SIG-M5 (cell line): ENCODE measurements around the gene PKP2.
"Not testable (repeated sequence)": the region's sequence is repeated elsewhere in the genome, so short reads cannot be mapped to it uniquely, and the experiment has no call there.

Source experiments
- DNase-seq: peaks from one replicate; lab custom pipeline; 2025; lab: John Stamatoyannopoulos, UW

The PKP2 gene

DNA sequence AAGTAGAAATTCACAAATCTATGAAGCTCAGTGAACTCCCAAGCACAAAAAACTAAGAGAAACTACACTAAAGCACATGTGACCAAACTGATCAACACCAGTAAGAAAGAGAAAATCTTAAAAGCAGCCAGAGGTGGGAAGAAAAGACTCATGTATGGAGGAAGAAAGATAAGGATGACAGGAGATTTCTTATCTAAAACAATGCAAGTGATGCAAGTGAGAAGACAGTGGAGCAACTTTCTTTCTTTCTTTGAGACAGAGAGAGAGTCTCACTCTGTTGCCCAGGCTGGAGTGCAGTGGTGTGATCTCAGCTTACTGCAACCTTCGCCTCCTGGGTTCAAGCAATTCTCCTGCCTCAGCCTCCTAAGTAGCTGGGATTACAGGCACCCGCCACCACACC, 34.9 kb downstream of the PKP2 start:
- not testable (repeated sequence) for DNase-seq

DNA sequence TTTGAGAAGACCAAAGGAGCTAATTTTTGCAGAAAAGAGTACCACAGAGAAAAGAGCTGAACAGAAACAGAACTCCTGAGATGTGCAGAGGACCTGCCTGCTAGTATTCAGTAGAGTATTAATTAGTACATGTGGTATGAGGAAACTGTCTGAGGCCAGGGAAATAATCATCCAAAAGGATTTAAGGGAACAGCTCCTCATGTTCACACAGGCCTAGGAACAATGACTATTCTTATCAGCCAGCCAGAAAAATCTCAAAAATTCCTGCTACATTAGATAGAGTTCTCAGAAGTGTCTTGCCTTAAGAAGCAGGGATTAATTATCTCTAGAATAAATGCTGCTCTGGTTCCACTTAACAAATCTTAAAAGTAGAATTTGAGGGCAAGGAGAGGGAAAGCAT, 36.4 kb downstream of the PKP2 start:
- DNase-seq: no peak

DNA sequence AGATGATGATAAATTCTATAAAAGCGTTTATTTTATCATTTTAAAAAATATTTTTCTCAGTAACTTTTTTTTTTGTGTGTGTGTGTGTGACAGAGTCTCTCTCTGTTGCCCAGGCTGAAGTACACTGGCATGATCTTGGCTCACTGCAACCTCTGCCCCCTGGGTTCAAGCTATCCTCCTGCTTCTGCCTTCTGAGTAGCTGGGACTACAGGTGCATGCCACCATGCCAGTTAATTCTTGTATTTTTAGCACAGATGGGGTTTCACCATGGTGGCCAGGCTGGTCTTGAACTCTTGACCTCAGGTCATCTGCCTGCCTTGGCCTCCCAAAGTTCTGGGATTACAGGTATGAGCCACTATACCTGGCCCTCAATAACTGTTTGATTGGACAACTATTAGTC, 37.2 kb downstream of the PKP2 start:
- no peak for DNase-seq

DNA sequence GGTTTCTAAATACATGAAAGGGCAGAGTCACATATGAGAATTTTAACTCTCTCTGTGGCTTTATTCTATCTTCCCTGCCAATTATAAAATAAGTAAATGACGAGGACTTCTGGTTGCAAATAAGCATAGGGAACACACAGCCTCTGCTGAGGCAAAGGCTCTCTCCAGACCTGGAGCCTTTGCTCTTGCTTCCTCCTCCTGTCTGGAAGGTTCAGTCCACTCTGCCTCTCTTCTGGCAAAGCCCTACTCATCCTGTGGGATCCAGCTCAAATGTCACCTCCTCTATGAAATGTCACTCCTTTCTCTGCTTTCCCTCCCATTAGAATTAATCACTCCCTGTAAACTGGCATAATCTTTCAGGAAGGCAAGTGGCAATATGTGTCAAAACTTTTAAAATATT, 41.9 kb downstream of the PKP2 start:
- no peak for DNase-seq

DNA sequence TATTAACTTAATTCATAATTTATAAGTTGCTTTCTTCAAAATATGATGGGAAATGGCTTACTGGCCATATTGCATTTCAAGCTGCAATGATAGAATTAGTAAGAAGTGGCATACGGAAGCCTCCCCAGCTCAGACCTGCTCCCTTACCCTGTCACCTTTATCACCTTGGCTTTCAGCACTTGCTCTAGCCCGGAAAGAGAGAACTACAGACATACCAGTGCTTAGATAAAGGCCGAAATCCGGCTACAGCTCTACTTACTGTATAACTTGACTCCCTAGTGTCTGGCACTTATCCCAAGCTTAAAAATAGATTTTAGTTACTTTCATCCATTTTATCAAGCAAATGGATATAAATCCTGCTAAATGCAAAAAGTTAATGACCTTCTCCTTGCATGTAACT, 42.5 kb downstream of the PKP2 start:
- no peak for DNase-seq

DNA sequence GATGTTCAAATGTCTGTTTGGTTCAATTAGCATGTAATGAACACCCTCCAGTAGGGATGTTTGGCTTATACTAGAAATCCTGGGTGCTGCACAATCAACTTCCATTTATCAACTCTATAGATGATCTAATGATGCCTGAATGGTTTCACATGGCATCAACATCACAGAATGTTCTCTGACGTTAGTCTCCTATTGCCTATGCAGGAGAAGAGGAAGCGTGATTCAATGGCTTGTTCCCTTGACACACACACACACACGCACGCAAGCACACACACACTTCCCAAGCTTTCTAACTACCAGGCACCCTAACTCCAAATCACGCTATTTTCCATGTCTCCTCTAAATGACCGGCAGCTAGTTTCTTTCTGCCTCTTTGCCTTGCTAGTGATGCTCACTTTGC, 49.3 kb downstream of the PKP2 start:
- no peak for DNase-seq

DNA sequence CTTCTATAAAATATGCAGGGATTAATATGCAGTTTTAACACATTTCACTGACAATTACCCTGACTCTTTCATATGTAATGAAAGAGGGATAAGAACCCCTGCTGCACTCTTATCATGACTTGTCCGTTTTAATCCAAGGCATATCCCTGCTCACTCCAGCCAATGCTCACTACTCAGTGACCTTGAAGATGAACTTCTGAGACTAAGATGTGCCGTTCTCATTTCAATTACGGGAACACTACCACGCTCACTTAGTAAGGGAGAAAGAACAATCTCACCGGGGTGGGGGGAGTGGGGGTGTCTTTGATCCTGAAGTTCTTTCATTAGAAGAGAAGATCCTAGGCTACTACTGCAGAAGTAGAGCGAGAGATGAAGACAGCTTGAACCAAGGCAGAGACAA, 50.5 kb downstream of the PKP2 start:
- DNase-seq: no peak

DNA sequence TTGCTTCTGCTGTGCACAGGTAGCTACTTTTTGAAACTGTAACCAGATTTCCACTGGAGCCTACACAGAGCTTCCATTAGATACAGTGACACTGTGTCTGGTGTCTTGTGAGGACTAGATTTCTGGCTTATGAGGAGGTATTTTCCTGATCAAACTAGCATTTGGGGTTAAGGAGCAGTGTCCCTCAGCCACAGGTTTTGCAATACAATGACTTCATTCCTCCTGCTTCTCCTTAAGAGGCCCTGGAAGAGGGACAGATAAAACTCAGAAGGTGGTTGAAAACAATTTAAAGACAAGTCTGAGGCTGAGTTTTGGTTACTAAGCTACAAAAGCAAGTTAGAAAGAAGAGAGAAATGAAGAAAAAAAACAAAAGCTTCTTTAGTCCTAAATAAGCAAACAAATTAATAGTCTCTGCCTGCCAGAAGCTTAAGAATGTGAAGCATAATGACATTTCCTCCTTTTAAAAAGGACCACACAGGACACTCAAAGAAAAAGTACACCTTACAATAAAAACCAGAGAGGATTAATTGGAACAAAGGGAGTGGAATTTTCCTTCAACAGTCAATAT, 53.0 kb downstream of the PKP2 start:
- no peak for DNase-seq

DNA sequence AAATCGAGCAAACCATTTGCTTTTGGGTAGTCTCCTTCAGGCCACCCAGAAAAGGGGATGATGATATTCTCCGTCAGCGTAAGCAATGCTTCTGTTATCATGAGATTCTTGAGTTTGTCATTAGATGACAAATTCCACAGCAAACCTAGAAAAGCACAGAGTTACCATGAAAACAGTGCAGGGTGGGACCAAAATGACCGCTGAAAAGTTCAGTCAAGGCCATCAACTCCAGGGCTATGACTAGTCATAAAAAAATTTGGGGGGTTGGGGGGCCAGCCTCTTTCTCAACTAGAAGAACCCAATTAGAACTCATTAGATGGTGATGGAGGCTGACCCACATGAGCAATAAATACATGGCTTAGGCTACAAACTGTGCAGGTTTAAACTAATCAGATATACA, 55.5 kb downstream of the PKP2 start:
- no peak for DNase-seq

DNA sequence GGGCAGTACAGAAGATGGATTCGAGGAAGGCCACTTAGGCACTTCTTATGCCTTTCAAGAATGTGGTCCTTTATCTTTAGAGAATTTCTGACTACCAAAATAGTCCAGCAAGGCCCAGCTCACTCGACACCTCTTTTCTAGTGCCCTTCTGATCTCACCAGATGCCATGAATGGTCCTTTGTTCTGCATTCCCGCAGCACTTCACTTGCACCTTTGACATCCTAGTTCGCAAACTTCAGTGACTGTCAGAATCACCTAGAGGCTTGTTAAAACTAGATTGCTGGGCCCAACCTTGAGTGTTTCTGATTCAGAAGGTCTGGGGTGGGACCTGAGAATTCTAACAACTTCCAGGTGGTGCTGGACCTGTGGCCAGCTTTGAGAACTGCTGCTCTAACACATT, 56.7 kb downstream of the PKP2 start:
- DNase-seq: no peak

DNA sequence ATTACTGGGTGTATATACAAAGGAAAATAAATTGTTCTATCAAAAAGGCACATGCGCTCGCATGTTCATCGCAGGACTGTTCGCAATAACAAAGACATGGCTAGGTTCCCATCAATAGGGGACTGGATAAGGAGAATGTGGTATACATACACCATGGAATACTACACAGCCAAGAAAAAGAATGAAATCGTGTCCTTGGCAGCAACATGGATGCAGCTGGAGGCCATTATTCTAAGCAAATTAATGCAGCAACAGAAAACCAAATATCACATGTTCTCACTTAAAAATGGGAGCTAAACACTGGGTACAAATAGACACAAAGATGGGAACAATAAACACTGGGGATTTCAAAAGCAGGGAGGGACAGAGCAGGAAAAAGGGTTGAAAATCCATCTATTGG, 58.6 kb downstream of the PKP2 start:
- no peak for DNase-seq

DNA sequence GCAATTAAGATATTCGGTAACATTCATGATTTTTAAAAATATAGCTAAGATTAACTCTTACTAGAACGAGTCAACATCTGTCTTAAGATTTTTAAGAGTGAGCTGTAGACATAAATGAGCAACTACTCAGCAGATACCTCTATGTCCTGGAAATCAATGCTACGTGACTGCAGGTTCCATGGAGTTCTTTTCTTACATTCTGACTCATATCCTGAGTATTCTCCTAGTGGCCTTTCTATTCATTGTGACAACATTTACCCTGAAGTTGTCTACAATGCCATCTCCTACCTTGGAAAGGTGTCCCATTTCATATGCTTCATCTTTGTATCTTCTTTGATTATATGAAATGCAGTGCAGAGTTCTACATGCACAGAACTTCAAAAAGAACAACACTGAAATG, 59.9 kb downstream of the PKP2 start:
- DNase-seq: no peak

DNA sequence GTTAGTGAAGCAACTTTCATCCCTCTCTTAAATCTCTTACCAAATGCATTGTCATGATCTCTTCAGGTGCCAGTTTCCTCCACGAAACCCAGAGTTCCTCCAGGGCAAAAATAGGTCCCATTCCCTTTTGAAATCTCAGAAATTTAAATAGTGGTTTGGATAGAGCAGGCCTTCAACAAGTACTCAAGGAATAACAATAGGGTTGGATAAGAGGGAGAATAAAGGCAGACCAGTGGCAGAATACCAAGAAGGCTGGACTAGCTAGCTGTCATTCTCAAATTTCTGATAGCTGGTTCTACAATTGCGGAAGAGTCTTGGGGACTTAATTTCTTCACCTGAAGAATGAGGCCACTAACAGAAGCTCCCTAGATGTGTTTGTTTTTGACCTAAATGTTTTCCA, 62.5 kb downstream of the PKP2 start:
- DNase-seq: no peak

DNA sequence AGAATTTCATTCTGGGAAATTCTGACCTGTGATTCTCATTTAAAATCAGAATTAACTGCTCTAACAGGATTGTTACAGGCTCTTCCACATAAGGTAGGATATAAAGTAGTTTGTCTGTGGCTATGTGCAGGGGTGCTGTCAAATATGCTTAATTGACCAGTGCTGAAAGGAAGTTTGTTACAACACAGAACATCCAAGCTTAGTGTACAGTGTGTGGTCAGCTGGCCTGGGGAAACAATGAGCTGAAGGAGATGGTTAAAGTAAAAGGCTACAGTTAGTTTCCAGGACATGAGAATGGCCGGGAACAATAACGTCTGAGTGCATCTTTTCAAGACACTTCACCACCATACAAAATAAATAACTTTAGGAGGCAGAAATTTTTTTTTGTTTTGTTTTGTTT, 68.0 kb downstream of the PKP2 start:
- no peak for DNase-seq

DNA sequence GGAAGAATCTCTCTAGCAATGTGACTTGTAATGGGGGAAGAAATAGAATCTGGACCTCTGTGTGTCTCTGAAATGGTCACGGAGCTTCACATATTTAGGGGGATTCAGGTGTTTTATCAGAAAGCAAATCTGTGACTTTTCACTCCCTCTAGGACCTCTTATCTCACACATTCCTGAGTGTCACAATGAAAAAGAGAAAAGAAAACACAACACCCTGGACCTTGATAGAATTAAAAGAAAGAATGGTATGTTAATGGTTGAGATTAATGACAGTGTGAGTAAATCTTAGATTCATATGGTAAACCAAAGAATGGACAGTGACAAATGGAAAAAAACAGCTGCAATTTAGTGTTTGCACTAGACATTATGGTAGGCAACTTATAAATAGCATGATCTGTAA, 68.5 kb downstream of the PKP2 start:
- DNase-seq: no peak

DNA sequence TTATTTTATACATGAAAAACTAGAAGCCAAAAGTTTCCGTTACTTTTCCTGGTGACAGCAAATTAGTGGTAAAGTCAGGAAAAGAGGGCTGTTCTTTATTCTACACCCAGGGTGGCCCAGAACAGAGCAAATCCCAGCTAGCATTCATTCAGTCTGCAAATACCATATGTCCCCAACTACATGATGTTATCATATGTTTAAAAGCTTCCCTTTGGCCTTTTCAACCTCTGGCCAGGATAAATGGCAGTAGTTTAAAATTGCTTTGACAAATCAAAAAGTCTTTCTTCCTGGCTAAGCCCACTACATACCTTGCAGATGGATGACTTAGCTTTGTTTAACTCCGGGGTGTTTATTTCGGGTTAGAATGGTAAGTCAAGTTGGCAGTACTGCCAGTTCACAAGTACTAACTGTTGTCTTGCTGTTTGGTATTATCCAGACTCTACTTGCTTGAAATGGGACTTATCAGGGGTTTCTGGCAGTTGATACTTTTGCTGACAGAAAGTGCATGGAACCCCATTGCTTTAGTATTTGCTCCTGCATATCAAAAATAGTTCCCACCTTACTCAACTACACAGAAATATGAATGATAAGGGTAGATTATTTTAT, 69.7 kb downstream of the PKP2 start:
- no peak for DNase-seq

DNA sequence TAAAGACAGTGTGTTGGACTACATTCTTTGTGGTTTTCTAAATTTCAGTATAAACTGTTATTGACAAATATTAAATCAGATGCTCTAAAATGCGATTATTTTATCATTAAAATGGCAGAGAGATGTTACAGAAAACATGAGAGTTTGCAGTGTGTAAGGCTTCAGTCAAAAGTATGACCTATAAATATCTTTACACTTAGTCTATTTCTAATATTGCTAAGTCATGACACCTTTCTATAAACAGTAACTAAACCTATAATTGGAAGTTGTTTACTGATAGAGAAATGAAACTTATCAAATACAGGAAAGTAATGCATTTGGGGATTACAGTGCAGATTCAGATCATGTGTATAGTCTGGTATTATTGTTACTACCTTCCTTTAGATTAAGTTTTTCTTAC, 72.0 kb downstream of the PKP2 start:
- no peak for DNase-seq

DNA sequence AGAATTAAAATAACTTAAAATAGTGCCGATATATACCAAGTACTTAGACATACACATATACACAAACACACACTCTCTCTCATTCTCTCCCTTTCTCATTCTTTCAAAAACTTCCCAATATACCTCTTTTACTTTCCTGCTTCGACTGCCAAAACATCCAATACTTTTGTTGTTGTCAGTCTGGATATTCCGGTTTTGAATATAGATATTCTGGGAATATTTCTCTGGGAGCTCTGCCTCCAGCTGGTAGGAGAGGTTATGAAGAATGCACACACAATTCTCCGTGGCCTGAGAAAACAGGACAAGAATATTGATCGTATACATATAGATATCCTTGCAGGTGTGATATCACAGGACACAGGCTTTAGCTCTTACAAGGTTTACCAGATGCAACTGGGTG, 74.2 kb downstream of the PKP2 start:
- no peak for DNase-seq

DNA sequence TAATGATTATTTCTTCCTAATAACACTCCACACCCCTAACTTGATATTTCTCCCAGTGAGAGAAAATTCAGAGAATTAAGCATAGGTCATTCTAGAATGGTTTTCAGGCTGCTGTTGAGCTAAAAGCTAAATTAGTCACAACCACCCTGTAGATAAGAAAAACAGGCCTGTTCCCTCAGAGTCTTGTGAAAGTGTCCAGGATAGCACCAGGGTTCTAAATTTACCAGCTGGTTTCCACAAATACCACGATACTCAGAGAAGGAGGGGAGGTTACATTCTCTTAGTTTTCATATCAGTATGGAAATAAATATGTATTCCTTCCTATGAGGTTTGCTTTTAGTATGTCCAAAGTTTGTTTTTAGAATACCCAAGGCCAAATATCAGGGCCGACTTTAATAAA, 74.9 kb downstream of the PKP2 start:
- no peak for DNase-seq

DNA sequence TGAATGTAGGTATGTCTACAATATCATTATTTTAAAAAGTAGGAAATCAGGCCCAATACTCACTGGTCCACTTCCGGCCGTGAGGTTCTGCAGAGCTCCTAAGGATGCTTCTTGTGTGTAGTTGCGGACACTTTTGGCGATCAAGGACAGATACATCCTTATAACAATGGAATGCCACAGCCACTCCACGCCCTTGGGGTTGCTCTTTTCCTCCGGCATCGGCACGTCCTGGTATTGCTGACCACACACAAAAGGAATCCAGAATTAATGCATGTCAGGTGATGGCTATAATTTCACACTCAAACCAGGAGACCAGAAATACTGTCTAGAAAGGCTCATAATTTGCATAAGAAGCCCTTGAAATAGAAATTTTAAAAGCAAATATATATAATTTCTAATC, 75.3 kb downstream of the PKP2 start:
- no peak for DNase-seq

DNA sequence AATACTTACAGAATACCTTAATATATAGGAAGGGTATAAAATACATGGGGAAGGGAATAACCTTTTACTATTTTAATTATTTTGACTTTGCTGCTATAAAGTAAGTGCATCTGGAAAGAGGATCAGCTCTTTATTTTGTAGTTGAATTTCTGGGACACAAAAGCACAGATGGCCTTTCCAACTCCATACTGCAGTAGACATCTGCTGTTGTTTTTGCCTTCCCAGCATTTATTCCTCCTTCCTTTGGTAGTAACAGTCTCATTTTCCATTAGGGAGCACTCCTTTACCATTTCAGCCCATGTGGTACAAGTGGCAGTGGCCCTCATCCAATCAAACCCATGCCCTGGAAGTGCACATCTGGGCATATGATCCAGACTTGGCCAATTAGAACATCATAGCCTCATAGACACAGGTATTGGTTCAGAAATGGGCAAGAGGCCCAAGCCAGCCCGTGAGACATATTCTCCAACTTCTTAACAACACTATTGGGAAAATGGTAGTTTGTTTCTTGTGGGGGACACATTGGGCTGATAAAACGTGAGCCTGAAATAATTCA, 76.1 kb downstream of the PKP2 start:
- DNase-seq: no peak

DNA sequence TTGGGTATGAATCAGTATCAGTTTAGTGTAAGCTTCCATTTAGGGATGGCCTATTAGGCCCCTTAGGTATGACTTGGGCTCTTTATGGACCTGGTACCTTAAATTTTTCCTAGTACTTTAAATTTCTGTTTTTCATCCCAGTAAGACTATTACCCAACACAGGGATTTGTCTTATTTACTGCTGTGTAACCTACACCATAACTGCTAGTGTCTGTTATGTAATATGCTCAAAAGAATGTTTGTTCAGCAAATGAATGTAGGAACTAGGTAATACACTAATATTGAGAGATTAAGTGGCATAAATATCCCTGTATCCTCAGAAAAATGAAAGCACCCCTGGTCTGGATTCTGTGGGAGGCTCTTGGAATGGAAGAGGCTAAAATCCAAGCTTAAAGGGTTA, 77.2 kb downstream of the PKP2 start:
- no peak for DNase-seq

DNA sequence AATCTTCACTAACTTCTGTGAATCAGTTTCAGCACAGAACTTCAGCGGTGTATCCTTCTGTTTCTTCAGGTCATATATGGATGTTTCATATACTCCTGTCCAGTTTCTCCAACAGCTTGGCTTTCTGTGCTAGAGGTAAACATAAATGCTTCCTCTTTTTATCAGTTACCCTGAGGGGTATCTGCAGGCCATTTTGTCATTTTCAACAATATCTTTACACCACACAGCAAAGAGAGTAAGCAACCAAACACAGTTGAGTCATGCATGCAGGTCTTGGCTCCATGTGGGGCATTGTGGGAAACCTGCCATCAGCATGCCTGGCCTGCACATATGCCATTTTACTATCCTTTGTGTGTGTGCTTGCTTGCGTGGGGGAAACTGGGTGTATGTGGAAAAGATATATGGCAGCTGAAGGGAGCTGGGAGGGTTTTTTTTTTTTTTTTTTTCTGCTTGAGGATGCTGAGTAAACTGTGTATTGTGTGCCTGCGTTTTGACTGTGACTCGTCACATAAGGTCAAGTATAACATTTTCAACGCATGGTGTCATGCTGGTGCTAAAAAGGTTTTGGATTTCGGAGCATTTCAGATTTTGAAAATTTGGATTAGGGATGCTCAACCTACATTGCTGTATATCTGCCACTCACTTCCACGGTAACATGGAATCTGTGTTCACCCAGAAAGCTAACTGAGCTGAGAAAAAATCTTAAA, 84.7 kb downstream of the PKP2 start:
- no peak for DNase-seq

DNA sequence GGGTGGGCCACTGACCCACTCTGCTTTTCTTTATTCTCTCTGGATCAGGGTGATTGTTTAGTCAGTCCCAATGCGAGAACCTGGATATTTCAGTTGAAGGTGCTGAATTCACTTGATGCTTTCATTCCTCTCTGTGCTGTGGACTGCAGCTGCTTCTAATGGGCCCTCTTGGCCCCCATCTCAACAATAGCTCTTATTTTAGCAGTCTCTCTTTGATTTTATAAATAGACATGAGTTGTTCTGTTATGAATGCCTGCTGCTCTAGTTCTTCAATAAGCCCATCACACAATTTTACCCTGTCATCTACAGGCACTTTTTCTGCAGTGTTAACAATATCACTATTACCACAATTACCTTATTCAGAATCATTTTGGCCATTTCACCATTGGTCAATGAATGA, 86.7 kb downstream of the PKP2 start:
- DNase-seq: no peak
